HG03439 (cell line): ENCODE measurements around the gene PRKAB1.

Experiments used
- ATAC-seq: cut with Tn5 transposase; IDR thresholded peaks from one replicate; pipeline ENCODE4 v1.9.1; 2021; ENCODE audit warnings: mild to moderate bottlenecking, moderate library complexity; ENCODE audit not compliant: unreplicated experiment

PRKAB1 gene

GRCh38 chr12:119710965-119711551 lies 43.1 kb downstream of the PRKAB1 start:
- no peak for ATAC-seq

DNA sequence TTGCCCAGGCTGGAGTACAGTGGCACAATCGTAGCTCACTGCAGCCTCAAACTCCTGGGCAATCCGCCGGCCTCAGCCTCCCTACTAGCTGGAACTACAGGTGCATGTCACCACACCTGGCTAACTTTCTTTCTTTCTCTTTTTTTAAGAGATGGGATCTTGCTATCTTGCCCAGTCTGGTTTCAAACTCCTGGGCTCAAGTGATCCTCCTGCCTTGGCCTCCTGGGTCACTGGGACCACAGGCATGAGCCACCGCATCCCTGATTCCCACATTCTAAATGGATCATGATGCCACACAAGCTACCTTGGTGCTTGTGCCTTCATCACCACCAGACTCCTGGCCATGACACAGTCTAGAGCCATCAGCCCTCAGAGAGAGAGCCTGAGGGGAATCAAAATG lies 43.8 kb downstream of the PRKAB1 start:
- no peak for ATAC-seq

GRCh38 chr12:119712721-119713120 lies 44.8 kb downstream of the PRKAB1 start:
- ATAC-seq = no peak

- no peak for ATAC-seq
Measured at GRCh38 chr12:119713551-119714031, 45.7 kb downstream of the PRKAB1 start.

GRCh38 chr12:119714614-119715267 lies 46.8 kb downstream of the PRKAB1 start:
- ATAC-seq = no peak

GRCh38 chr12:119715268-119715620 lies 47.3 kb downstream of the PRKAB1 start:
- ATAC-seq = no peak

DNA sequence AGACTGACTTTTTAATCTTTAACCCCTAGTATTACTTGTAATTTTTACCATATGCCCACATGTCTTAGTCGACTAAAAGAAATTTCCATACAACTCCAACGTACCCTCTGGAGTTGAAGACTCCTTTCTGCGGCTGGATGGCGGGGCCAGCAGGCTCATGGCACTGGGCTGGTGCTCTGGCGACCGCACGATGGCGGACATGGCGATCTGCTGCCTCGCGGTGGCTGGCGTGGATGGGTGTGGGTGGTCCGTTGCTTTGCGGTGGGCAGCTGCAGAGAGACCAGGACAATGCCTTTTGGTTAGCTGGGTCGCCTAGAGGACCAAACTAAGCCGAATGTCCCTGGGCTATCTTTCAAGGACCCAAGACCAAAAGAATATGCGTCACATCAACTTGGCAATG lies 50.2 kb downstream of the PRKAB1 start:
- no peak for ATAC-seq

DNA sequence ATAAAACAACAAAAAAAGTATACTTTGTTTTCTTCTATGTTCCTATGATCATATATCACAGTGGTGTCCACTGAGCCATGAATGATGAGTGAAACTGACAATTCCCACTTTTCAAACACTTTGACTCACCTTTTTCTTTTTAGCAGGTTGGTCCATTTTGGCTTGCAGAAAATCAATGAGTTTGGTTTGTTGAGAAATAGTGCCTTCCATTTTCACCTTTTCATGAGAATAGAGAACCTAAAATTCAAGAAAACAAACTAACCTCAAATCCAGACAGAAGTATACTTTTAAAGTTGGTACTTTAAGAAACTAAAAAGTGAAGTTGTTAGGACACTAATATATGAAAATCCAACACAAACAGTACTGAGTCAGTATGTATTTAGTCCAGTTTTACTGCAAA lies 52.4 kb downstream of the PRKAB1 start:
- no peak for ATAC-seq

GRCh38 chr12:119721306-119721705 lies 53.4 kb downstream of the PRKAB1 start:
- ATAC-seq = no peak

DNA sequence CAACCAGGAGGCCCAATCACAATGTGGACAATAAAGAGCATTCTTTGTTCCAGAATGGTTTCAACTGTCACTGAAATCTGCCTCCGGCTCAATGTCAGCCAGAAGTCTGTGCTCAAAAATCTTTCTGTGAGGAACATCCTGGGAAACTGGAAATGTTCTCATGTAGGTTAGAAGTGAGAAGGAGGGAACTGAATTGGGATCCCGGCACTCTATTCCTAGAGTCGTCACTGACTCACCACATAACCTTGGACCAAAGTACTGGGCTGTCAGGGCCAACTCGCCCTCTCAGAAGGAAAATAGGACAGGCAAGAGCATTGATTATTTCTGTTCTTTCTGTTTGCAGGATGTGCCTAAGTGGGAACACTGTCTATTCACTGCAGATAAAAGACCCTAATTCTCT lies 57.6 kb downstream of the PRKAB1 start:
- ATAC-seq = no peak

DNA sequence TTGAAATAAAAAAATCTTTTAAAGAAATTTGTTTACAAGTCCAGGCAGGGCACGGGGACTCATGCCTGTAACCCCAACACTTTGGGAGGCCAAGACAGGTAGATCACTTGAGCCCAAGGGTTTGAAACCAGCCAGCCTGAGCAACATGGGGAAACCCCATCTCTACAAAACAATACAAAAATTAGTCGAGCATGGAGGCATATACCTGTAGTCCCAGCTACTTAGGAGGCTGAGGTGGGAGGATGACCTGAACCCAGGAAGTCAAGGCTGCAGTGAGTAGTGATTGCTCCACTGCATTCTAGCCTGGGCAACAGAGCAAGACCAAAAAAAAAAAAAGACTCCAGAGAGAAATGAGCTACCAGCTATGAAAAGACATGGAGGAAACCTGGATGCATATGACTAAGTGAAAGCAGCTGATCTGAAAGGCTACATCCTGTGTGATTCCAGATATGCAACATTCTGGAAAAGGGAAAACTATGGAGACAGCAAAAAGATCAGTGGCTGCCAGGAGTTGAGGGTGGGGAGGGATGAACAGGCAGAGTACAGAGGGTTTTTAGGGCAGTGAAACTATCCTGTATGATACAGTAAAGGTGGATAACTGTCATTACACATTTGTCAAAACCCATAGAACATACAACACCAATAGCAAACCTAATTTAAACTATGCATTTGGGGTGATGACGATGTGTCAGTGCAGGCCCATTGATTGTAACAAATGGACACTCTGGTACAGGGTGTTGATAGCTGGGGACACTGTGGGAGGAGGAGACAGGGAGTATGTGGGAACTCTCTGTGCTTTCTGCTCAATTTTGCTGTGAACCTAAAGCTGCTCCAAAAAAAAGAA lies 59.9 kb downstream of the PRKAB1 start:
- no peak for ATAC-seq

- ATAC-seq = no peak
Measured at GRCh38 chr12:119728444-119728745, 60.5 kb downstream of the PRKAB1 start.

DNA sequence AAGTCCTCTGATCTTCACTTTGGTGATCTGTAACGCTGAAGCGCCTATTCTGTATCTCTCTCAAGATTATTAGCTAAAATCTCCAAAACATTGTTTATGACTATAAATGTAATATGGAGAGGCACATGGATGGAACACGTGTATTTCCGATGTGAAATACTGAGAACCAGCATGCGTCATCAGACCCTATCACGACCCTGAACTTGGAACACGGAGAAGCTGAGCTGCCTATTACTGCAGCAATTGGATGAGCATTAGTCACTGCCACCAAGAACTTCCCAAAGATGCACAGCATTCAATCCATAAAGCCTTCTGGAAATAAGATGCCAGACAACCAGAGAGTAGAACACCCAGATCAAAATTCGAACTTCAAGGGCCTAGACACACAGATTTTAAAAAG lies 61.9 kb downstream of the PRKAB1 start:
- ATAC-seq = no peak

GRCh38 chr12:119730381-119730780 lies 62.4 kb downstream of the PRKAB1 start:
- no peak for ATAC-seq
